ENCODE results near the gene ISG20L2.

DNA sequence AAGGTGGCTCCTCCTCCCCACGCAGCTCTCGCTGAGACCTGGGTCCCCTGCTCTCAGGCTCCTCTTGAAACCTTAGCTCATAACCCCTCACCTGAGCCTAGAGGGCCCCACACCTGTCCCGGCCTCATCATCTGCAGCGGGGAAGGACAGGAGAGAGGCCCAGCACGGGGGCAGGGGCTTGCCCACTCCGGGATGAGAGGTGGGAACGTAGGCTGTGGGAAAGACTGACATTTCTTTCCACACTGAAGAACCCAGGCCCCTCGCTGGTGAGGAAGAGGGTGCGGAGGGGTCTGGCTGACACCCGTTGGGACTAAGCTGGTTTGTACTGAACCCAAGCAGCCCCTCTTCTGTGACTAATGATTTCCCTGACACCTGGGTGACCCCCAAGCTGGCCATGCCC, 37.4 kb downstream of the ISG20L2 start:
- TF ChIP-seq, protein P1, sequence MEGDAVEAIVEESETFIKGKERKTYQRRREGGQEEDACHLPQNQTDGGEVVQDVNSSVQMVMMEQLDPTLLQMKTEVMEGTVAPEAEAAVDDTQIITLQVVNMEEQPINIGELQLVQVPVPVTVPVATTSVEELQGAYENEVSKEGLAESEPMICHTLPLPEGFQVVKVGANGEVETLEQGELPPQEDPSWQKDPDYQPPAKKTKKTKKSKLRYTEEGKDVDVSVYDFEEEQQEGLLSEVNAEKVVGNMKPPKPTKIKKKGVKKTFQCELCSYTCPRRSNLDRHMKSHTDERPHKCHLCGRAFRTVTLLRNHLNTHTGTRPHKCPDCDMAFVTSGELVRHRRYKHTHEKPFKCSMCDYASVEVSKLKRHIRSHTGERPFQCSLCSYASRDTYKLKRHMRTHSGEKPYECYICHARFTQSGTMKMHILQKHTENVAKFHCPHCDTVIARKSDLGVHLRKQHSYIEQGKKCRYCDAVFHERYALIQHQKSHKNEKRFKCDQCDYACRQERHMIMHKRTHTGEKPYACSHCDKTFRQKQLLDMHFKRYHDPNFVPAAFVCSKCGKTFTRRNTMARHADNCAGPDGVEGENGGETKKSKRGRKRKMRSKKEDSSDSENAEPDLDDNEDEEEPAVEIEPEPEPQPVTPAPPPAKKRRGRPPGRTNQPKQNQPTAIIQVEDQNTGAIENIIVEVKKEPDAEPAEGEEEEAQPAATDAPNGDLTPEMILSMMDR (IDR thresholded peaks at IDR 0.05), result no peak
- TF ChIP-seq POLR2A (IDR thresholded peaks at IDR 0.05), result no peak
